Measurements from ENCODE around the gene HAUS7.

Gene HAUS7

DNA sequence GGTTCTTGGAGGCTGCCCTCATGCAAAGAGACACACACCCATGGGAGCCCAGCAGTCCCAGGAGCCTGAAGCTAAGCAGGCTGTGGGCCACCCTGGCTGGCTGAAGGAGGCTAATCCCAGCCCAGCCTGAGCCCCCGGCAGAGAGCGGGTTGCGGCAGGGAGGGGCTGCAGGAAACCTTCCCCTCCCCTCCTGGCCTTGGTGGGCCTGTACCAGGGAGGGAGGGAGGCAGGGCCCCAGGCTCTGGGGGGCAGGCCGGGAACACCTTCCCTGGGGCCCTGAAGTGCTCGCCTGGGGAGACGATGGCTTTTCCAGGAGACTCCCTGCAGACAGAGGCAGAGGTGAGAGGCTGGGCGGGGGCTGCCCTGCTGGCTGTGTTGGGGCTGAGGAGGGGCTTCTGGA is 28.1 kb upstream of the HAUS7 start:
- no peak for DNase-seq

DNA sequence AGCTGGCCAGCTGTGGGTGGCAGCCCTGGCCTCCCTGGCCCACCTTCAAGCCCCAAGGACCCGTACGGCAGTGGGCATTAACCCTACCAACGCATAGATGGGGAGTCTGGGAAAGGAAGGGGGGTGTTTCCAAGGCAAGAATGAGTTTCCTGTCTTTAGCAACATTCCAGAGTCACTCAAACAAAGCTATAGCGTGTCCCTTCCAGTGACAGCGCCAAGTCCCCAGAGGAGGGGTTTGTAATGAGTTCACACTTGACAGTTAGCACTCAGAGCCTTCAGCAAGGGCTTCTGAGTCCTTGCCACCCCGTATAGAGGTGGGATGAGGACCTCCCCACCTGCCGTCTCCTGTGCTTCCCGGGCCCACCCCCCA is 26.2 kb upstream of the HAUS7 start:
- no peak for DNase-seq

DNA sequence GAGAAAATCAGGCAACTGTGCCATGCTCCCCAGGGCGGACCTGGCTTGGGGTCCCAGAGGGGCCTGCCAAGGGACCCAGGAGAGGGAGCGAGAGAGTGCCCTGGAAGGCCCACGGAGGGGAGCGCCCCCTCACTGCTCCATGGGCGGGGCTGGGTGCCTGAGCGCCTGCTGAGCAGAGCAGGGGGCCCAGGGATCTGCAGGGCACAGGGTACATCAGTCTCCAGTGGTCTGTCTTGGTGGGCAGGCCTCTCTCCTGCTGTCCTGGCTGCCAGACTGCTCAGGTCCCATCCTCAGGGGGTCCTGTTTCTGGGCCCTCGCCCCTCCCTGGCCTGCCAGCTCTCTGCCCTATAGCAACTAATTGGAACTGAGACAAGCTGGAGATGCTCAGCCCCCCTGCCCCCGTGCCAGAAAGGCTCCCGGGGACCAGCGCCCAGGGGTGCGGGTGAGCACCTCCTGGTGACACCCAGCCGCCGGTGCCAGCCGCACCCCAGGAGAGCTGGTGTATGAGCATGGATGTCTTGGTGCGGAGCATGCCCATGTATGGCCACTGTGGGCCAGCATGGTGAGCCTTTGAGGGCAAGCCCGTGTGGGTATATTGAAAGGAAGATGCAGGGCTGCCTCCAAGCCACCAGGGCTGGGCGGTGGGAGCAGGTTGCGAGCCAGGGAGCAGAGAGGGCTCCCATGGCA is 25.7 kb upstream of the HAUS7 start:
- no peak for DNase-seq

DNA sequence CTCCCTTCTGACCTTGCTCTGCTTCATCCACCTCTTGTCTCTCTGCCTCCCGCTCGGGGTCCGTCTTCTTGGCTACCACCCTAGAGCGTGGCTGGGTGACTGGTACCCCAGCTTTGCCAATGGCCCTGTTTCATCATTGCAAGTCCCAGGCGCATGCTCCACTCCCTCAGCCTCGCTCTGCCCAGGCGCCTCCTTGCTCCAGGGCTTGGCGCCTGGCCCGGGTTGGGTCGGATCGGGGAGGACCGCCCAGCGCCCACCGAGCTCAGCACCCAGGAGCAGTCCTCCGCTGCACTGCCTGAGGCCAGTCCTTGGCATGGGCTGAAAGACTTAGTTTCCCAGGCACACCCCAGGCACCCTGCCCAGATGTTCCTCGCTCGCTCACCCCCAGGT is 25.0 kb upstream of the HAUS7 start:
- DNase-seq: no peak

DNA sequence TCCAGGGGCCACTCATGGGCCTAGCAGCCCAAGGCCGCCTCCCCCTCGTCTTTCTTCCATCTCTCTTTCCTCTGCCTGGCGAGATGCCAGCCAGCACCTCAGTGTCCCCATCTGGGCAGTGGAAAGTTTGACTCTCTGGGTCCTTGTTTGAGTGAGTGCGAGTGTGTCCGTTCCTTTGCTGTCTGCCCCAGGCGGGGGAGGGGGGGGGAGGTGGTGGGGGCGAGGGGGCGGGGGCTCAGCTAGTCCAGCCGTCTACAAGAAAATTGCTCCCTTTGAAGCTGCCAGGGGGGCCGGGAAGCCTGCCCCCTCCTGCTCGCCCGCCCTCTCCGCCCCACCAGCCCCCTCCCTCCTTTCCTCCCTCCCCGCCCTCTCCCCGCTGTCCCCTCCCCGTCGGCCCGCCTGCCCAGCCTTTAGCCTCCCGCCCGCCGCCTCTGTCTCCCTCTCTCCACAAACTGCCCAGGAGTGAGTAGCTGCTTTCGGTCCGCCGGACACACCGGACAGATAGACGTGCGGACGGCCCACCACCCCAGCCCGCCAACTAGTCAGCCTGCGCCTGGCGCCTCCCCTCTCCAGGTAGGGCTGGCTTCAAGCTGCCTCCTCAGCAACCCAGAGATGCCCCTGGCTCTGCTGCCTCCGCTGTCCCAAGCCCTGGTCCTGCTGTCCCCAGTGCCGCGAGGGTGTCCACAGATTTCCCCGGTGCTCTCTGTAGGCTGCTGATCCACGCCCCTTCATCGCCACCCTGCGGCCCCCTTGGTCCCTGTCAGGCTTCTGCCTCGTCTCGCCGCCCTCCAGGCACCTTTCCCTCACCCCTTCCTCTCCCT is 24.4 kb upstream of the HAUS7 start, which contains the start of gene BGN:
Gene BGN, plus strand, starts transcription at position 440 of the 821 bp plus-strand sequence. CDS start 9,652 bp downstream, outside the sequence.
- DNase-seq: no peak

DNA sequence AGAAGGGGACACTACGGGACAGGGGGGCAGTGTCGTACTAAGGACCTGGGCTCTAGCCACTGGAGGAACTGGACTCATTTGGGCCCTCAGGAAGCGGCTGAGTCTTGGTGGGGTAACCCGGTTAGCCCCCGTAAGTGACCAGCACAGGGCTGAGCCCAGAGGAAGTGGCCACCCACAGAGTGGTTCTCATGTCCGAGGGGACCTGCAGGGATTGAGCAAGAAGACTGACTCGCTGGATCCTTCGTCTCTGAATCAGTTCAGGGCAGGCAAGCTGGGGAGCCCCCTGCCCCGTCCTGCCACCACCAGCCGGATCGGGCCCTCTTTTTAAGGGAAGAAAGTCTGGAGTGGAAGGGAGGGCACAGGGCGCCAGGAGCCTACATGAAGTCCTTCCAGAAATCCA is 23.7 kb upstream of the HAUS7 start:
- no peak for DNase-seq

DNA sequence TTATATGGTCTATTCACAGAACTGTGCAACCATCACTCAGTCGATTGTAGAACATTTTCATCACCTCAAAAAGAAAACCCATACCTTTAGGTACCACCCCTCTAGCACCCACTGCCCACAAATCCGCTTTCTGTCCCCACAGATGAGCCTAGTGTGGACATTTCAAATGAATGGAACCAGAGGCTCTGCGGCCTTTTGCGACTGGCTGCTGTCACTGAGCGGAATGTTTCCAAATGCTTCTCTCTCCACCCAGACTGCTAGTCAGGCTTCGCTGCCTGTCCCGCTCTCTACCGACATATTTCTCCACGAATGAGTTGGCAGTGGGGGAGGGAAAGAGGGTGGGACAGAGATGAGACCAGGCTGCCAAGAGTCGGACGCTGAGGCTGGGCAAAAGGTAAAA is 22.7 kb upstream of the HAUS7 start:
- no peak for DNase-seq

DNA sequence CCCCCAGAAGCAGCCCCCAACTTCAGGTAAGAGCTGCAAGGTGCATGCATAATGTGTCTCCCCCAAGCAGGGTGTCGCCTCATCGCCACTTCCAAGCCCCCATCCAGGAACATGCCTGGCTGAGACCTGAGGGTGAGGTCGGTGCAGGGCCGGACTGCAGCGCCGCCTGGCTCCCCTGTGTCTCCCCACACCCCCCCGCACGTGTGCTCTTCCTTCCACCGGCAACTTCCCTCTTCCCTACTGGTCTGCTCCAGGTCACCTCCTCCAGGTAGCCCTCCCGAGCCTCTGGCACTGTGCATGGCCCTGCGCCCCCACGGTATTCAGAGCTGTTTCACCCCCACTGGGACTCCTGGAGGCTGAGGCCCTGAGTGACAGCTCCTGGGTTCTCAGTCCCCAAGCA is 22.2 kb upstream of the HAUS7 start:
- DNase-seq: no peak

DNA sequence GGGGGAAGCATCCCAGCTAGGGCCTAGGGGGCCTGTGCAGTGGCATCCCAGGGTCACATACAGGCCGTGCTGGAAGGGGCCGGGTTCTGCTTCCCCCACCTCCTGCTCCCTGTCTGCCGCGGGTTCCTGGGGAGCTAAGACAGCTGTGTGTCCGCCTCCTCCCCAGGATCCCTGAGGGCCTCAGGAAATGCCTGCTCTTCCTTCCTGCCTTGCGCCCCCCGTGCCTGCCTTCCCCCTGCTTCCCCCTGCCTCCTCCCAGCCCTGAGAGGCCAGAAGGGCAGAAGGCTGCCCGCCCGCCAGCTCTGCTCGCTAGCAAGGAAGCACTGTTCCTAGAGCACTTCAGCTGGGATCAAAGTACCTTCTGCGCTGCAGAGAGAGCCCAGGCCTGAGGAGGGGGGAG is 21.5 kb upstream of the HAUS7 start:
- no peak for DNase-seq

DNA sequence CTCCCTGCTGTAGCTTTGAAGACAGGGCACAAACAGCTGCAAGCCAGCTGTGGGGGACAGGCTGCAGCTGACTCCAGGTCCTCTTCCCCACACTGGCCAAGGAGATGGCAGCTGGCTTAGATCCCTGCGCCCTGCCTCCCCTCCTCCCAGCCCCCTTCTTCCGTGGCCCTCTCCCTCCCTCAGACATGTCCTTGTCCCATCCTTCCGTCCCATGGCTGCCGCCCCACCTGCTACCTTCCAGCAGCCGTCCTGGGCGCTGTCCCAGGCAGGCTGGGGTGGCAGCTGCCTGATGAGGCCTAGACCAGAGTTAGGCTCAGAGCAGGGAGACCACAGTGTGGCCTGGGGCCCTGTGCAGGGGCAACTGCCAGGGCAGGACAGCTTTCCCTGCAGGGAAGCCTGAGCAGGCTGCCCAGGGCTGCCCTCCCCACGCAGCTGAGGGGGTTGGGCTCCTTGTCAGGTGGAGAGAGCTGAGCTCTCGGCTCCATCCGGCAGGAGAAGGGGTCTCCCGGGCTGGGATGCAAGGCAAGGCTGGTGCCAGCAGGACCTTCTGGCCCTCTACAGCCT is 21.1 kb upstream of the HAUS7 start:
- no peak for DNase-seq

DNA sequence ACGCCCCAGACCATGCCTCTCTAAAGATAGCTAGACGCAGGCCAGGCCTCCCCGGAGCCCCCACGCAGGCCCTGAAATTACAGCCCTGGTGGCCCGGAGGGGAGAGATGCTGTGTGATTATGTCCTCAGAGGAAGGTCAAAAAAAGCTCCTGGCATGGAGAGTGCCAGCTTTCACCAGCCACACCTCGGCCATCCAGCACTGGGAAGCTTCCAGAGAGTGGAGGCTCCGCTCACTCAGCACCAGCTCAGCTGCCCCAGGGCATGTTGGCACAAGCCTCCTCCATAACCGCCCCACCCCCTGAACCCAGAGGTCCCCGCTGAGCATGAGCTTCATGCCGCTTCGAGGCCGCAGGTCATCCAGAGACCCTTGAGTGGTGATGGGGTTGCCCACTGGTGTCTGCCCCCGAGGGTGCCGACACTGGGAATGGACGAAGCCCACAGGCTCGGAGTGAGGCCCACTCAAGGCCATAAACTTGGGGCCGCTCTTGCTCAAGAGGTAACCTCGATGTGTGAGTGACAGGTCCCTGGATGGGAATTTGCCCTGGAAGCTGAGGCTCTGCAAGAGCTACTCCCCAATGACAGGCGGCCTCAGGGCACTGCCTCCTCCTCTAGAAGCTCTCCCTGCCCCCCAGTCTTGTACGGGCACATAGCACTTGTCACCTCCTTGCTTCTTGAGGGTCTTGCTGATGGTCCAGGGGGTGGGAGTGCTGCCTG is 20.0 kb upstream of the HAUS7 start:
- no peak for DNase-seq

DNA sequence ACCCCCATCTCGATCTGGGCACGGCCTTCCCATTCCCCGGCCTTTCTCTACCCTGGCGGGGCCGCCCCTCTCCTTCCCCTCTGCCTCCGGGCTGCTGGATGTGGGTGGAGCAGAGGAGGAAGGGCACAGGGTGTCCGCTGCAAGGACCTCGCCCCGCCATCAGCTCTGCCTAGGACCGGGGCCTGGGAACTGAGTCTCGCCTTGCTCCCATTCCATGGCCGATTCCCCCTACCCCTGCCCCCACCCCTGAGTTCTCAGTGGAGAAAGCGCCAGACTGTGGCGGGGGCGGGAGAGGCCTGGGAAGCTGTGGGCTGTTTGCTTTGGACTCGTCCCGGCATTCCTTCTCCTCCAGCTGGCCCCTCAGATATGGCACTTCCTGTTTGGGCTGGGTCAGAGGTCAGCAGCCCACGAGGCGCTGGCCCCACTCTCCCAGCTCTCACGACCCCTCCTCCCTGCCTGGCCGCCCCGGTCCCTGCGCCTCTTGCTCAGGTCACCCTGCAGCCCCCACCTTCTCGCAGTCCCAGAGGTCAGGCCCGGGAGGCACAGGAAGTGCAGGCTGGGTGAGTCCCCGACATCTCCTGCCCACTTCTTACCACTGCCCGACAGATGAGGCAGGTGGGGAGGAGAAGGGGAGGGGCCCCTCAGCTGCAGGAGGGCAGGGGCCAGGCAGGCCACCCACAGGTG is 18.0 kb upstream of the HAUS7 start:
- DNase-seq: no peak

DNA sequence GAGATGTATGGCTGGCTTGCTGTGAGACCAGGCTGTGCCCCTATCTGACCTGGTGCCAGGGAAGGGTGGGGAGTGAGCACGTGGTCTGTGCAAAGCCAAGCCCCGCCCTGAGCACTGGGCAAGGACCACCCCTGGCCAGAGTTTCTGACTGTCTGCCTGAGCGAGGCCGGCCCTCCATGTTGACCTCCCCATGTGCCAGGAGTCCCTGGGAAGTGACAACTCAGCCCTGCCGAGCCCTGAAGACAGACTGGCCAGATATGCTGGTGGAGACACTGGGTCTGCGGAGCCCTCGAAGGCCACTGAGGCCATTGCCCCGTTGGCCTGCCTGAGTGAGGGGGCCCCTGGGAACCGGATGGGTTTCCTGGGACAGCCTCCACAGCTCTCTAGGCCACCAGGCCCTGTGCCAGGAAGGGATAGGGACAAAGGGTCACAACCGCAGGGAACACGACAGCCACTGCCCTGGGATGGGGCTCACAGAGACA is 17.3 kb upstream of the HAUS7 start:
- no peak for DNase-seq

DNA sequence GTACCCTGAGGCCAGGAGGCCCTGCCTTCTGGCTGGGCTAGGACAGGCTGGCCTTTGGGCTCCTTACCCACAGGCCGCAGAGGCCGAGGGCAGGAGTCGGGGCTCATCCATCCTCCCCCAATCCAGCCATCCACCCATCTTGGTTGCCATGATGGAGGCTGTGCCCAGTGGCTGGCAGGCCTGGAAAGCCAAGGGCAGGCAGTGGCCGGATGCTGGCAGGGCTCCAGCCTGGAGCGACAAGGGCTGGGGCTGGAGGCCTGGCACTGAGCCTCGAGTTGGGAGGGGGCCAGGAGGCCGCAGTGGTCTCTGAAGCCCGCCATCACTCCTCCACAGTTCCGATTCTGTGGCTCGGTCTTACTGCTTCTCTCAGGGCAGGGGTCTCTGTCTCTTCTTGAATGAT is 15.8 kb upstream of the HAUS7 start:
- no peak for DNase-seq

DNA sequence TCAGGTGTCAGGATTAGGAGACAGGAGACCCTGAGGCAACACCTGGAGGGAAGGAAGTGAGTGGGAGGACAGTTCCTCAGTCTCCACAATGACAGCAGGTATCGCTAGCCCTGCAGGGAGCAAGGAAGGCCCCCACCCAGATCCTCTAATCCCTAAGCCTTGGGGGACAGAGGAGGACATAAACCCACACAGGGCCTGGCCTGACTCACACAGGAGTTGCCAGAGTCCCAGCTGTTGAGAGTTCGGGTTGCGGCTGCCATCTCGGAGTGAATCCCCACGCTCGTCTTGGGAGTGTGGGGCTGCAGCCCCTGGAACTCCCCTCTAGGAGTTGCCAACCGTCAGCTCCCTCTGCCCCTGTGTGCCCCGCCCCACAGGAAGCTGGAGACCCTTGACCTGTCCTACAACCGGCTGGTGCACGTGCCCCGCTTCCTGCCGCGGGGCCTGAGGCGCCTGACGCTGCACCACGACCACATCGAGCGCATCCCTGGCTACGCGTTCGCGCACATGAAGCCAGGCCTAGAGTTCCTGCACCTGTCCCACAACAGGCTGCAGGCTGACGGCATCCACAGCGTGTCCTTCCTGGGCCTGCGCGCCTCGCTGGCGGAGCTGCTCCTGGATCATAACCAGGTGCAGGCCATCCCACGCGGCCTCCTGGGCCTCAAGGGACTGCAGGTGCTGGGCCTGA is 15.2 kb upstream of the HAUS7 start:
- no peak for DNase-seq

DNA sequence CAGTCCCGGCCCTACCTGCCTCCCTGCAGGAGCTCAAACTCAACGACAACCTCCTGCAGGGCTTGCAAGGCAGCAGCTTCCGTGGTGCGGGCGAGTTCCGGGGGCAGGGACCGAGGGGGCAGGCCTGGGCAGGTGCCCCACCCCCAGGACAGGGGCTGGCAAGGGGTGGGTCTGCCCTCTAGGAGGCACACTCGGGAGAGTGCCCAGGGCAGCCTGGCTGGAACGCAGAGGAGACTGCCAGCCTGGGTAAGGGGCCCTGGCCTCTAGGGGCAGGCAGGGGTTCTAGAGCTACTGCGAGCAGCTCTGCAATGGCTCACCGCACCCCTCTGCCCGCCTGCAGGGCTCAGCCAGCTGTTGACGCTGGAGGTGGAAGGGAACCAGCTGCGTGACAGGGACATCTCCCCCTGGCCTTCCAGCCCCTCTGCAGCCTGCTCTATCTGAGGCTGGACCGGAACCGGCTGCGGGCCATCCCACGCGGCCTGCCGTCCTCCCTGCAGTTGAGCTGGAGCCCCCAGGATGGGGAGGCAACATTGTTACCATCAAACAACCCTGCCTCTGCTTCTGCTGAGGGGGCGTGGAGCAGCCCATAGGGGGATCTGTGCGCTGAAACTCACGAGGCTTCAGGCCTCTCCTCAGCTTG is 12.1 kb upstream of the HAUS7 start:
- DNase-seq: no peak

DNA sequence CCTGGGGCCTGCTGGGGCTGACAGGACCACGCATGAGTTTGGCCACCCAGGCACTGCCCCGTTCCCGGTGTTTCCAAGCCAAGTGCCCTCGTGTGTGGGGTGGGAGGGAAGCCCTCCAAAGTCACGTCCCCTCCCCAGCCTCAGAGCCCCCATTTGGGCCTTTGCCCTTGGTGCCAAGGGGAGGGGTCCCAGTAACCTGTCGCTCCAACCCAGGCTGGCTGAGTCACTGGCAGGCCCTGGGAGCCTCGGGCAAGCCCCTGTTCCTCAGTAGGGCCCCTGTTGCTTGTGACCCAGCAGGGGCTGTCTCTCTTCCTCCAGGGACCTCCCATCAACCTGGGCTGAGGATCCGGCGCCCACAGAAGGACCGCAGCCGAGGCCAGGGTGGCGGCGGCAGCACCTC is 10.7 kb upstream of the HAUS7 start:
- DNase-seq: no peak

DNA sequence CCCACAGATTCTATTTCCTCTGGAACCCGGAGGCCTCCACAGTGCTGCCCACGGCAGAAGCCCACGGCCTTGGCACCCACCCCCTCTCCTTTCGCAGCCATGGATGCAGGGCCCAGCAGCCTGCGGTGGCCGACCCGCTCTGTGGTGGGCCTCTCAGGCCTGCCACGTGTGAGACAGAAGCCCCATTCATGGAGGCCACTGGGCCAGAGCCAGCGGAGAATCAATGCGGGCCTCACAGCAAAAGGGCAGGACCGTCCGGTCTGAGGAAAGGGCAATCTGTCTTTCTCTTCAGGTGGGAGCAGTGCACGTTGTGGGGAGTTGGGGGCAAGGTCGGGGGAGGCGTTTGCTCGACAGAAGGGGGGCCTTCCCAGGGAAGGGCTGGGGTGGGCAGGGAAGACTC is 8.4 kb upstream of the HAUS7 start:
- no peak for DNase-seq

DNA sequence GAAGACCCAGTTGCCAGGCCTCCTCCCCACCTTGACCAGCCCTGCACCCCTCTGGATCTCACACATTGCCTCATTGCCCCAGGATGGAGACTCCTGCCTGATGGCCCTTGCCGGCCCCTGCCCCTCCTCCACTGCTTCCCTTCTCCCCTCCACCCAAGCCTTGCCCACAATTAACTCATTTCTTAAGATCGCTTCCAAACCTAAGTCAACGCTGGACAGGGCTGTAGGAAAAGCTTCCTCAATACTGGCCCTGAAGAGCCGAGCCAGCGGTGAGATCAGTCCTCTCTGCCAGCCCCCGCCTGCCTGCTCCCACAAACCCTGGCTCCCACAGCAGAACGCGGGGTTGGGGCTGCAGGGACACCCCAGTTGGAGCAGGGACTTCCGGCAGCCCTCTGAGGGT is 7.5 kb upstream of the HAUS7 start:
- DNase-seq: no peak

DNA sequence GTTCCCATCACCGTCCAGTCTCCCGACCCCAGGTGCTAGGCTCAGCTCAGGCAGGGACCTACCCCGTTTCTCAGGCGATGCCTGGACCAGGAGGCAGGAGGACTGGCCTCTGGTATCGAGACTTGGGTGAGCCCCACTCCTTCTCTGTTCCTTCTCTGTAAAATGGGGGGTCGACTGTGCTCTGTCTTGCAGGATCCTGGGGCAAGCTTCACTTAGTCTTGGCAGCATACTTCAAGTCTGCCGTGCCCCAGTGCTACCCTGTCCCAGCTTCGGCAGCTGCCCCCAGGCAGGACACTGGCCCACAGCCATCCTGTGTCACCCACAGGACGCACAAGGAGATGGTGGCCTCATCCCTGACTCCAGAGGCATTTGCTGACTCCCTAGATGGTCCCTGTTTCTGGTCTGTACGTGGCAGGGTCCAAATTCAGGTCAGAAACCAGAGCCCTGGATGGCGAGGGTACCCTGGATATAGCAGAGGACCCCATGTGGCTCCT is 7.0 kb upstream of the HAUS7 start:
- no peak for DNase-seq

DNA sequence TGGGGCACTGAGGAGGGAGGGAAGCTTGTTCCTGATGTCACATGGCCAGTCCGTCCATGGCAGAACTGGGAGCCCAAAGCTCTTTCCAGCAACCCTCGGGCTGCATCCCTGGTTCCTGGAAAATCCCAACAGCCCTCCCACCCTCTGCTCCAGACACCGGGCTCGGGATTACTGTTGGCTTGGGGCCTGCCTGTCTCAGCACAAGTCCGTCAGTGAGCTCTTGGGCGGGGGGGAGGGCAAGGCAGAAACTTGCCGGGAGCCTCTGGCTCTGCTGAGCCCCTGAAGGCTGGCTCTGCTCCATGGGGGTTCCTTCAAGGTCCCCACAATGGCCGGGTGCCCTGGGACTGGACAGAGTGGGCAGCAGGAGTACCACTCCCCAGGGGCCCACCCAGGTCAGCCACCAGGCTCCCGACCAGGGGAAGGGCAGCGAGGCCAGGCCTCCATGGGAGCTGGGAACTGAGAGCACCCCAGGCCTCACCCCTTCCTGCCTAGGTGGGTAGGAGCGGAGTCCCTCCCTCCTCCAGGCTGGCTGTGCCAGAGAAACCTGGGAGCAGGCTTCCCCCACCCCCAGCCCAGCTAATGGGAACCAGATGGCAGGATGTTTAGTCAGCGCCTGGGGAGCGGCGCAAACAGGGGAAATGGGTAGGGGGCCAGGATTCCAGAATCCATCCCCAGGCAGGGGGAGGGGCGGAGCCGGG is 6.4 kb upstream of the HAUS7 start:
- no peak for DNase-seq
